Measurements from ENCODE around the gene PPP1R37. TPM values are rescaled to one million over a fixed set of nuclear protein-coding genes. Genes with fewer than 3 reads are reported as not detected.

The PPP1R37 gene
- total RNA-seq, 4 donors from 2014 or later: 34.9 to 59.7 (median 42.9) TPM

DNA sequence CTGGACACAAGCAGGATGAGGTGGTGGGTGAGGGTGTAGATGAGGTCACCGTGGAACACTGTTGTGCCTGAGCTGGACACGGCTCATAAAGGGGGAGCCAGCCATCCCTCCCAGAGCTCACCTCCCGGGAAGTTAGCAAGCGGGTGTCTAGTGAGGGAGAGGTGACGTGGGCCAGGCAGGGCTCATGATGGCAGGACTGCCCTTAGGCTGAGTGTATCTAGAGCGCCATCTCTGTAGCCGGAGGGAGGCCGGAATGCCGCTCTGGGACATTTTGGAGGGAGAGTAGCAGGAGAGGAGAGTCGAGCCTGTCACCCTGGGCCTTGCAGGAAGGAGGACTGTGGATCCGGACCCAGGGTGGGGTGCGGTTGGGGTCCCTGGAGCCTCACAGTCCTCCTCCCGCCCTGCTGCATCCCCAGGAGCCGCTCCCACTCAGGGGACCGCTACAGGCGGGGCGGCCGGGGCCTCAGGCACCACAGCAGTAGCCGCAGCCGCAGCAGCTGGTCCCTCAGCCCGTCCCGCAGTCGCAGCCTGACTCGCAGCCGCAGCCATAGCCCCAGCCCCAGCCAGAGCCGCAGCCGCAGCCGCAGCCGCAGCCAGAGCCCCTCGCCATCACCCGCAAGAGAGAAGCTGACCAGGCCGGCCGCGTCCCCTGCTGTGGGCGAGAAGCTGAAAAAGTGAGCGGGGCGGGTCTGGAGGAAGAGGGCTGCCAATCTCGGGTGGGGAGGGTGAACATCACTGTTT, 25.9 kb upstream of the PPP1R37 start:
- intact Hi-C loops (cut with DNase I): no loop called here
- WGBS, 2 donors: 91 to 97% methylated on average over 18 to 21 of the region's 38 CpGs
- no peak overlapping the region for H3K27ac ChIP-seq

DNA sequence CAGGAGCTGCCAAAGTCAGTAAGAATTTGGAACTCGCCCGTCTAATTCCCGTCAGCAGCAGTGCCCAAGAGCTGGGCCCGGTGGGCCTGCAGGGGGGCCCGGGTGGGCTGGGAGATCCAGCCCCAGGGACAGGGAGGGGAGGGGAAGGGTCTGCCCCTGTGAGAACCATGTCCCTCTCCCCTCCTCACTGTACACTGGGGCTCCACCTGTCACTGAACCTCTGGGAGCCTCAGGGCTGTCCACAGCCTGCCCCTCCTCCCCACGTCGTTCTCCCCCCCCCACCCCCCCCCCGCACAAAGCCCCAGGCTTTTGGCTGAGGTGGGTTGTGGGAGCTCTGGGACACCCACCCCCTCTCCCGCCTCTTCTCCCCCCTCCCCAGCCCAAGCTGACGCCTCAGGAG, 24.9 kb upstream of the PPP1R37 start:
- Histone ChIP-seq H3K27me3 (no peaks in the 10 kb centered on the region), H3K27ac (no peak overlapping the region), H3K36me3 (peaks cover 65 to 69% of the 10 kb centered on the region in 2 donors), H3K4me1 (no peaks in the 10 kb centered on the region), H3K4me3 (replicated peaks in 1 of 3) (no peak overlapping the region), H3K9me3 (no peaks in the 10 kb centered on the region)
- intact Hi-C loops (cut with DNase I): no loop called here
- 90 to 97% methylated on average over 5 to 10 of the region's 10 CpGs for WGBS, 2 donors
- TF ChIP-seq POLR2A (IDR thresholded peaks at IDR 0.05): no peak
- TF ChIP-seq, protein P1, sequence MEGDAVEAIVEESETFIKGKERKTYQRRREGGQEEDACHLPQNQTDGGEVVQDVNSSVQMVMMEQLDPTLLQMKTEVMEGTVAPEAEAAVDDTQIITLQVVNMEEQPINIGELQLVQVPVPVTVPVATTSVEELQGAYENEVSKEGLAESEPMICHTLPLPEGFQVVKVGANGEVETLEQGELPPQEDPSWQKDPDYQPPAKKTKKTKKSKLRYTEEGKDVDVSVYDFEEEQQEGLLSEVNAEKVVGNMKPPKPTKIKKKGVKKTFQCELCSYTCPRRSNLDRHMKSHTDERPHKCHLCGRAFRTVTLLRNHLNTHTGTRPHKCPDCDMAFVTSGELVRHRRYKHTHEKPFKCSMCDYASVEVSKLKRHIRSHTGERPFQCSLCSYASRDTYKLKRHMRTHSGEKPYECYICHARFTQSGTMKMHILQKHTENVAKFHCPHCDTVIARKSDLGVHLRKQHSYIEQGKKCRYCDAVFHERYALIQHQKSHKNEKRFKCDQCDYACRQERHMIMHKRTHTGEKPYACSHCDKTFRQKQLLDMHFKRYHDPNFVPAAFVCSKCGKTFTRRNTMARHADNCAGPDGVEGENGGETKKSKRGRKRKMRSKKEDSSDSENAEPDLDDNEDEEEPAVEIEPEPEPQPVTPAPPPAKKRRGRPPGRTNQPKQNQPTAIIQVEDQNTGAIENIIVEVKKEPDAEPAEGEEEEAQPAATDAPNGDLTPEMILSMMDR (IDR thresholded peaks at IDR 0.05): no peak
- DNase-seq: no peak

More for the DNA sequence above, 25.9 kb upstream of the PPP1R37 start:
- TF ChIP-seq, protein P1 (IDR thresholded peaks at IDR 0.05): no peak
- no peak for TF ChIP-seq POLR2A (IDR thresholded peaks at IDR 0.05)
- H3K4me3 ChIP-seq (replicated peaks in 1 of 3): no peak overlapping the region
- no peaks in the 10 kb centered on the region for H3K27me3 ChIP-seq
- H3K4me1 ChIP-seq: no peaks in the 10 kb centered on the region
- H3K9me3 ChIP-seq: no peaks in the 10 kb centered on the region
- H3K36me3 ChIP-seq: peaks cover 74 to 78% of the 10 kb centered on the region in 2 donors
- no peak for DNase-seq

DNA sequence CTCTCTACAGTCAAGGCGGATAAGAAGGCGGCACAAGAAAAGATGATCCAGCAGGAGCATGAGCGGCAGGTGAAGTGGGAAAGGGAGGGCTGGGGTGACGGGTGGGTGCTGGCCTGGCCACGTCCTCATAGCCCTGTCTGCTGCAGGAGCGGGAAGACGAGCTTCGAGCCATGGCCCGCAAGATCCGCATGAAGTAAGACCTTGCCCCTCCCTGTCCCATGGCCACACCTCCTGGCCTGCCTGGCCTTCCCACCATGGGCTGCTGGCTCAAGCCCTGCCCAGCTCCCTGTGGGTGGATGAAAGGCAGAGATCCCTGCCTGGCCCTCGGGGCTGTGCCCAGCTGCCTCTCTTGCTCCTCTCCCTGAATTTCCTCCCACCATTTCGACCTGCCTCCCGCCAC, 23.9 kb upstream of the PPP1R37 start:
- 80 to 86% methylated on average over 13 of the region's 13 CpGs for WGBS, 2 donors
- H3K36me3 ChIP-seq: peaks cover 58 to 63% of the 10 kb centered on the region in 2 donors

DNA sequence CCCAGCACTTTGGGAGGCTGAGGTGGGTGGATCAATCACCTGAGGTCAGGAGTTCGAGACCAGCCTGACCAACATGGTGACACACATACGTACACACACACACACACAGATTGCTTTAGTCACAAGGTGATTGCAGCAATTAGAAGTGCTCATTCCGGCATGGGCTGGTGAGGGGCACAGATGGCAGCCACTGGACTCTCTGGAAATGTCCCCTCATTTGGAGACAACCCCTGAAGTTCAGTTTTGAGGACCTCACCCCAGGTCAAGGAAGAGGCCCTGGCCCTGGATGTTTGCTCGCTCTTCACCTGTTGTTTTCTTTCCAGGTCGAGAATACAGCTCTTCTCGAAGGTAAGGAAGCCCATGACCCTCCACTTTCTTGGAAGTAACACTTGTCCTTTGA, 22.8 kb upstream of the PPP1R37 start:
- no peaks in the 10 kb centered on the region for H3K27me3 ChIP-seq
- H3K36me3 ChIP-seq: peaks cover 46 to 51% of the 10 kb centered on the region in 2 donors
- WGBS, 2 donors: 88 to 92% methylated on average over 4 to 6 of the region's 6 CpGs
- DNase-seq: no peak
- intact Hi-C loops (cut with DNase I): no loop called here
- H3K4me1 ChIP-seq: peaks cover 0 to 4% of the 10 kb centered on the region in 2 donors
- no peak overlapping the region for H3K27ac ChIP-seq
- no peak overlapping the region for H3K4me3 ChIP-seq (replicated peaks in 1 of 3)
- no peaks in the 10 kb centered on the region for H3K9me3 ChIP-seq
- TF ChIP-seq, protein P1 (IDR thresholded peaks at IDR 0.05): no peak

More for the DNA sequence above, 23.9 kb upstream of the PPP1R37 start:
- intact Hi-C loops (cut with DNase I): no loop called here
- no peaks in the 10 kb centered on the region for H3K4me1 ChIP-seq
- no peak for DNase-seq
- no peaks in the 10 kb centered on the region for H3K27me3 ChIP-seq
- no peaks in the 10 kb centered on the region for H3K9me3 ChIP-seq
- H3K4me3 ChIP-seq (replicated peaks in 1 of 3): no peak overlapping the region
- TF ChIP-seq POLR2A (IDR thresholded peaks at IDR 0.05): no peak
- TF ChIP-seq, protein P1 (IDR thresholded peaks at IDR 0.05): no peak
- no peak overlapping the region for H3K27ac ChIP-seq

DNA sequence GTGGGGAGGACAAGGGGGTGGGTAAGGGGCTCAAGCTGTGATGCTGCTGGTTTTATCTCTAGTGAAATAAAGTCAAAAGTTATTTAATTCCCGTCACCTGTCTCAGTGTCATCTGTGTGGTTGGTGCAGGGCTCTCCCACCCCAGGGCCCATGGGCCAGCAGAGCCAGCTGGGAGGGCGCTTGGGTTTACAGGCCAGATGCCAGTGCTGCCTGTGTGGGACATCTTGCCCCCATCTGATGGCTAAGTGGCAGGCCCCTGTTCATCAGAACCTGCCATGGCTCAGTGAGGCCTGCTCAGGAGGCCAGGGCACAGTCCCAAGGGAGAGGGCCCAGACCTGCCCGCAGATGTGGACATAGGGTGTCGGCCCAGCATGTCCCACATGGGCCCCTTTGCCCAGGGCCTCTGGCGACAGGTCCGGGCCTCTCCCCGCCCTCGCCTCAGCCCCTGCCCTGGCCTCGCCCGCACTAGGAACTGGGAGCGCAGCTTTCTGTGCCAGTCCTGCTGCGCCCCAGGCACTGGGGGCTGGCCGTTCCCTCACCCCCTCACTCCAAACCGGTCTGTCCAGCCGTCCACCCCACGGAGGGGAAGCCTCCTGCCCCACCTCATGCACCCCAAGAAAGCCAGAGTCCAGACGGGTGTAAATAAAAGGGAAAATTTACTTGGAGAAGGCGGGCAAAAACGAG, 22.0 kb upstream of the PPP1R37 start:
- 91% methylated on average over 10 to 19 of the region's 19 CpGs for WGBS, 2 donors
- no peaks in the 10 kb centered on the region for H3K9me3 ChIP-seq

More for the DNA sequence above, 22.0 kb upstream of the PPP1R37 start:
- peaks cover 41 to 47% of the 10 kb centered on the region in 2 donors for H3K36me3 ChIP-seq
- TF ChIP-seq POLR2A (IDR thresholded peaks at IDR 0.05): no peak
- TF ChIP-seq, protein P1 (IDR thresholded peaks at IDR 0.05): no peak
- H3K27ac ChIP-seq: no peak overlapping the region
- peaks cover 0 to 9% of the 10 kb centered on the region in 2 donors for H3K4me1 ChIP-seq
- no peak overlapping the region for H3K4me3 ChIP-seq (replicated peaks in 1 of 3)
- no peak for DNase-seq
- no peaks in the 10 kb centered on the region for H3K27me3 ChIP-seq
- intact Hi-C loops (cut with DNase I): no loop called here

All from thyroid gland (tissue), 4 donors.